Measurements from ENCODE around the gene PRCD.
"Not testable (repeated sequence)": the region's sequence is repeated elsewhere in the genome, so short reads cannot be mapped to it uniquely, and the experiment has no call there.

Gene PRCD

DNA sequence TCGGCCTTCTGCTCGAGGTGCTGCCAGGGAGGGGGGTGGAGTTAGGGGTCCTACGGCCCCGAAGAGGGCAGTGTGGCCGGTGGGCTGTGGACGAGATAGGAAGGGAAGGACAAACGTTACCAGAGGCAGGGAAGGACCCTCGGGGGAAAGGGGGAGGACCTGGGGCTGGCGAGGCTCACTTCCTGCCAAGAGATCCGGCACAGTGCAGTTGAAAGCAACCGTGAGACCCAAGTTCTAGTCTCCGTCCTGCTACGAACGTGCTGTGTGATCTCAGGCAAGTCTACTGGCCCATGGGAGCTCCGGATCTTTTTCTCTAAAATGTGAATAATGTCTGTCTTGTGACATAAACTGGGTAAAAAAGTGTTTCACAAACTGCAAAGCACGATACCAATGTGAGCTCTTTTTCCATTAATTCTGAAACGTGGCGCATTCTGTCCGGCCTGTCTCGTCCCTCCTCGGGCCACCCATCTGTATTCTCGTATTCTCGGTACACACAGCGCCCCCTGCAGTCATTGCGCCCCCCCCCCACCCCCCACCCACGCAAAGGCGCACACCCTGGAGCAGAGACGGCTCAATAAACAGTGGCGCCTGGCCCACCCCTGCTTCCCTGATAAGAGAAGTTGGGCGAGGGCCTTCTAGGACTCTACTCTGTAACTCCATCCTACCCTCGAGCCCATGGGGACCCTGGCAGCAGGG is 11.2 kb upstream of the PRCD start:
- no peak for DNase-seq (ENCODE audit: insufficient read length, low spot score)
- FAIRE-seq: no peak
- no peak for TF ChIP-seq POLR2A (IDR thresholded peaks at IDR 0.05; ENCODE audit: low read depth, low read length)

- TF ChIP-seq POLR2A (IDR thresholded peaks at IDR 0.05; ENCODE audit: low read depth, low read length): 0 out of 2 replicates have a peak, but pooled peaks have one; percentile 7
- DNase-seq (ENCODE audit: insufficient read length, low spot score): no peak
- FAIRE-seq: no peak
These were observed 10.4 kb upstream of the PRCD start for GRCh38 chr17:76529224-76530094.

GRCh38 chr17:76530095-76530723 is 9.6 kb upstream of the PRCD start:
- FAIRE-seq (no peak), DNase-seq (ENCODE audit: insufficient read length, low spot score) (no peak)

GRCh38 chr17:76530811-76531485 is 8.9 kb upstream of the PRCD start:
- no peak for FAIRE-seq
- no peak for TF ChIP-seq POLR2A (IDR thresholded peaks at IDR 0.05; ENCODE audit: low read depth, low read length)
- no peak for DNase-seq (ENCODE audit: insufficient read length, low spot score)

More at GRCh38 chr17:76530095-76530723, 9.6 kb upstream of the PRCD start:
- TF ChIP-seq POLR2A (IDR thresholded peaks at IDR 0.05; ENCODE audit: low read depth, low read length): 0 out of 2 replicates have a peak, but pooled peaks have one; percentile 0

DNA sequence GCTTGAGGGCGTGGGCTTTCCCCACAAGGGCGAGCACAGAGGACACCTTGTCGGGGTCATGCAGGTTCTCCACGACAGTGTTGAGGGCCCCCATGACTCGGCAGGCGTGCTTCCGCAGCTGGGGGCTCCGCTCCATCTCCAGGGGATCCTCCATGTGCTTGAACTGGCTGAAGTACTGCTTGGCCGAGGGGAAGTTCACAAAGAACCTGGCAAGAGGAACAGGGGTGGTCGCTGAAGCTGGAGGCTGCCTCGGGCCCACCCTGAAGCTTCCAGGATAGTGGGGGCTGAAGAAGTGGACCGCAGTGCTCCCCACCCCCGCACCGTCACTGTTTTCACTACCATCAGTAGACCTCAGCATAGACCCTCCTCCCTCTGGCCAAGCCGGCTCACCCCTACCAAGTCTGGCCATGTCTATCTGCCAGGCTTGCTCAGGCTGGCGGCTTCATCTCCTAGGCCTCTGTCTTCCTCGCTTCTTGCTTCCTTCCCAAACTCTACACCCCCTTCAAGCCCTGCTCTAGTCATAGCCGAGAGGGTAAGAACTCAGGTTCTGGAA is 8.3 kb upstream of the PRCD start:
- DNase-seq (ENCODE audit: insufficient read length, low spot score): no peak
- TF ChIP-seq POLR2A (IDR thresholded peaks at IDR 0.05; ENCODE audit: low read depth, low read length): no peak
- FAIRE-seq: no peak

- TF ChIP-seq POLR2A (IDR thresholded peaks at IDR 0.05; ENCODE audit: low read depth, low read length): no peak
- no peak for FAIRE-seq
- no peak for DNase-seq (ENCODE audit: insufficient read length, low spot score)
These were observed 7.7 kb upstream of the PRCD start for GRCh38 chr17:76532072-76532651.

GRCh38 chr17:76533640-76534359 is 6.0 kb upstream of the PRCD start:
- not testable (repeated sequence) for FAIRE-seq; DNase-seq (ENCODE audit: insufficient read length, low spot score)

- TF ChIP-seq POLR2A (IDR thresholded peaks at IDR 0.05; ENCODE audit: low read depth, low read length): no peak
- FAIRE-seq: no peak
- no peak for DNase-seq (ENCODE audit: insufficient read length, low spot score)
These were observed 4.8 kb upstream of the PRCD start for GRCh38 chr17:76534831-76535732.

- TF ChIP-seq POLR2A (IDR thresholded peaks at IDR 0.05; ENCODE audit: low read depth, low read length): no peak
- DNase-seq (ENCODE audit: insufficient read length, low spot score) (no peak), FAIRE-seq (no peak)
These were observed 3.9 kb upstream of the PRCD start for GRCh38 chr17:76535788-76536510.

DNA sequence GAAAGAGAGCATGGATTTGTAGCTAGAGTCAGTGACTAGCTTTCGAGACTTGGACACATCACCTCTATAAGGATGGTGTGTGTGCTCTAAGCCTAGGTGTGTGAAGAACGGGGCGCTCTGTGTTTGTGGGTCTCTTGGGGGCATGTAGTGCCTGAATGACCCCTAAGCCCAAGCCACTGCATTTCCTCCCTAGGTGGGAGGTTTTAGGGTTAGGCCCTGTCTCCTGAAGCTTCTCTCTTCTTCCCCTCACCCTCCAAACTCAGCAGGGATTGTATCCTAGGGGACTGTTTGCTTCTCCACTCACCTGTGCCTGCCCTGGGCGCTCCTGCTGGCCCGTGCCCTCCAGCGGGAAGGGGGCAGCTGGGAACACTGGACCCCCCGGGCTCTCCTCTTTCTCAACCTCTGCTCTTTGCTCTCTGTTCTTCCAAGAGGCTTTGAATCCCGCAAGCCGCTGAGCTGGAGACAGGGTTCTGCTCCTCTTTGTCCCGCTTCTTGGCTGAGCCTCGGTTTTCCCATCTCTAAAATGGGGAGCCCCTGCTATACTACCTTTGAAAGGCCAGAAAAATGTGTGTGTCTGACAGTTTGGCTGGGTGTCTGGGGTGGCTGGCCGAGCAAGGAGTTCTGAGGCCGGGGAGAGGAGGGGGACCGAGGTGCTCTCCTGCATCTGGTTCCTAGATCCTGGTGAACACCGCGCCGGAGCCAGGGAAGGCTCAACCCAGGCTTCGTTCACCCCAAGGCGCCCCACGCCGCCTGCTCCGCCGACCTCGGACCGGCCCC is 3.1 kb upstream of the PRCD start:
- no peak for TF ChIP-seq POLR2A (IDR thresholded peaks at IDR 0.05; ENCODE audit: low read depth, low read length)
- FAIRE-seq (no peak), DNase-seq (ENCODE audit: insufficient read length, low spot score) (no peak)

DNA sequence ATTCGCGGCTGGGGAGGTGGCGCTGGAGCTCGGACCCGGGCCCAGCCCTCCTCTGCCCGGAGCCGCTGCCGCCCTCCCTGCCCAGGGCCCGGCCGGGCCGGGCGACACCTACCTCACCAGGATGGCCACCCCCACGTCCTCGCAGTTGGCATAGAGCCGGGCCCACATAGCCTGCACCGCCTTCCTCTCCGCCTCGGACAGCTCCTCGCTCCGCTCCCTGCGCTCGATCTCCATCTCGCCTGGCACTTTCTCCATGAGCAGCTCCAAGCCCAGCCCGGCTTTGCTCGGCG is 2.6 kb upstream of the PRCD start:
- FAIRE-seq (no peak), DNase-seq (ENCODE audit: insufficient read length, low spot score) (no peak)

More for the DNA sequence above, 2.6 kb upstream of the PRCD start:
- TF ChIP-seq POLR2A (IDR thresholded peaks at IDR 0.05; ENCODE audit: low read depth, low read length): no peak

Data from H54 (cell line).